Lower lobe of right lung (tissue), 2 donors: ENCODE measurements around the gene SERPINB2. TPM values are rescaled to one million over a fixed set of nuclear protein-coding genes. Genes with fewer than 3 reads are reported as not detected.

Experiments
- ATAC-seq, 2 donors: fragments of 200-7000 bp; cut with Tn5 transposase; one replicate each; pipeline ENCODE4 v1.9.1; 2020 to 2022; ENCODE audit warnings: mild to moderate bottlenecking in 2 of 2, moderate library complexity in 2 of 2
- DNase-seq: peaks from one replicate; pipeline ENCODE4 v3.0.0-alpha.2; 2020
- H3K27ac ChIP-seq: fragments of 200-600 bp; one replicate; pipeline ENCODE4 v1.8.0; 2022
- H3K27me3 ChIP-seq: fragments of 200-600 bp; one replicate; pipeline ENCODE4 v1.8.0; 2022; ENCODE audit warnings: low read depth
- H3K36me3 ChIP-seq: fragments of 200-600 bp; one replicate; pipeline ENCODE4 v1.8.0; 2022; ENCODE audit warnings: mild to moderate bottlenecking
- H3K4me1 ChIP-seq: fragments of 200-600 bp; one replicate; pipeline ENCODE4 v1.8.0; 2022
- H3K4me3 ChIP-seq: fragments of 200-600 bp; one replicate; pipeline ENCODE4 v1.8.0; 2022; ENCODE audit warnings: mild to moderate bottlenecking
- H3K9me3 ChIP-seq: fragments of 200-600 bp; one replicate; pipeline ENCODE4 v1.8.0; 2022
- intact Hi-C: fragments of 100-400 bp; cut with DNase I; formaldehyde crosslinking; loops from one replicate; pipeline ENCODE4 v1.11.0; 2022
- total RNA-seq: library from RNA; stranded (reverse); fragmentation: NEBNext Ultra II Directional; extraction: Animal tissue kit (Norgen Biotek cat#: 25700); gene quantifications from one replicate; pipeline ENCODE4 v1.2.1, GENCODE V29; 2021
- TF ChIP-seq, protein P1 (sequence below): fragments of 200-600 bp; IDR thresholded peaks from one replicate; pipeline ENCODE4 v1.8.0; 2022; ENCODE audit warnings: antibody characterized with exemption, mild to moderate bottlenecking
- donor health status: DM: no; HTN: yes; CAD: no; lungs with severe emphysema.

Gene SERPINB2
- total RNA-seq, 1 donor from 2014 or later = not detected

GRCh38 chr18:63868546-63868945 is 19.0 kb upstream of the SERPINB2 start:
- intact Hi-C loops = no loop called here
- Histone ChIP-seq H3K4me1 (no peaks in the 10 kb centered on the region), H3K27me3 (no peaks in the 10 kb centered on the region), H3K9me3 (no peaks in the 10 kb centered on the region), H3K27ac (no peak overlapping the region), H3K4me3 (no peak overlapping the region), H3K36me3 (no peaks in the 10 kb centered on the region)
- TF ChIP-seq, protein P1, sequence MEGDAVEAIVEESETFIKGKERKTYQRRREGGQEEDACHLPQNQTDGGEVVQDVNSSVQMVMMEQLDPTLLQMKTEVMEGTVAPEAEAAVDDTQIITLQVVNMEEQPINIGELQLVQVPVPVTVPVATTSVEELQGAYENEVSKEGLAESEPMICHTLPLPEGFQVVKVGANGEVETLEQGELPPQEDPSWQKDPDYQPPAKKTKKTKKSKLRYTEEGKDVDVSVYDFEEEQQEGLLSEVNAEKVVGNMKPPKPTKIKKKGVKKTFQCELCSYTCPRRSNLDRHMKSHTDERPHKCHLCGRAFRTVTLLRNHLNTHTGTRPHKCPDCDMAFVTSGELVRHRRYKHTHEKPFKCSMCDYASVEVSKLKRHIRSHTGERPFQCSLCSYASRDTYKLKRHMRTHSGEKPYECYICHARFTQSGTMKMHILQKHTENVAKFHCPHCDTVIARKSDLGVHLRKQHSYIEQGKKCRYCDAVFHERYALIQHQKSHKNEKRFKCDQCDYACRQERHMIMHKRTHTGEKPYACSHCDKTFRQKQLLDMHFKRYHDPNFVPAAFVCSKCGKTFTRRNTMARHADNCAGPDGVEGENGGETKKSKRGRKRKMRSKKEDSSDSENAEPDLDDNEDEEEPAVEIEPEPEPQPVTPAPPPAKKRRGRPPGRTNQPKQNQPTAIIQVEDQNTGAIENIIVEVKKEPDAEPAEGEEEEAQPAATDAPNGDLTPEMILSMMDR = no peak
- ATAC-seq (no peak), DNase-seq (no peak)

DNA sequence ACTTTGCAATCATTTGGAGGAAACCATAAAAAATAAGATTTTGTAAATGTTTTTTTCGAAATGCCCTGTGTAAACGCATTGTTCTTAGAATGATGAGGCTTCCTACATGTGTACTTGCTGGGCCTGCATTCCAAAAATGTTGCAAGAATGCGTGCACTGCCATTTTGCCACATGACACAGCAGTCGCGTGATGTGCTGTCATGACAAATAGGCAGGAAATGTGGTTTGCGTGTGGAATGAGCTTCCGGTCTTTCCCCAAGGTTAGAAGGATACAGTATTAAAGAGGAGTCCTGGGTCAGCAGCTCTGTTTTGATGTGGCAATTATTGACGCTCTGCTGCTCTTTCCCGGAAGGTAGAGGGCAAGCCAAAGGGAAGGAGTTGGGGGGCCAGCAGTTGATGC is 18.1 kb upstream of the SERPINB2 start:
- intact Hi-C loops = no loop called here
- ATAC-seq (no peak), DNase-seq (peak; percentile 48)
- no peak overlapping the region for H3K4me3 ChIP-seq
- no peak overlapping the region for H3K27ac ChIP-seq
- H3K9me3 ChIP-seq = no peaks in the 10 kb centered on the region
- no peaks in the 10 kb centered on the region for H3K27me3 ChIP-seq
- H3K4me1 ChIP-seq = no peaks in the 10 kb centered on the region
- TF ChIP-seq, protein P1 = no peak
- H3K36me3 ChIP-seq = no peaks in the 10 kb centered on the region

- no peaks in the 10 kb centered on the region for H3K4me1 ChIP-seq
- H3K36me3 ChIP-seq = no peaks in the 10 kb centered on the region
- no peaks in the 10 kb centered on the region for H3K27me3 ChIP-seq
- H3K4me3 ChIP-seq = no peak overlapping the region
- TF ChIP-seq, protein P1 = no peak
- DNase-seq (no peak), ATAC-seq (no peak)
- no peak overlapping the region for H3K27ac ChIP-seq
- no peaks in the 10 kb centered on the region for H3K9me3 ChIP-seq
- intact Hi-C loops = no loop called here
Observed at GRCh38 chr18:63869851-63870250, 17.7 kb upstream of the SERPINB2 start.

GRCh38 chr18:63871836-63872235 is 15.7 kb upstream of the SERPINB2 start:
- Histone ChIP-seq H3K27me3 (no peaks in the 10 kb centered on the region), H3K36me3 (no peaks in the 10 kb centered on the region), H3K27ac (no peak overlapping the region), H3K4me3 (no peak overlapping the region), H3K4me1 (no peaks in the 10 kb centered on the region), H3K9me3 (no peaks in the 10 kb centered on the region)
- DNase-seq (no peak), ATAC-seq (no peak)
- TF ChIP-seq, protein P1 = no peak
- intact Hi-C loops = no loop called here

GRCh38 chr18:63872586-63872985 is 14.9 kb upstream of the SERPINB2 start:
- no peaks in the 10 kb centered on the region for H3K4me1 ChIP-seq
- no peak for DNase-seq

More at GRCh38 chr18:63872586-63872985, 14.9 kb upstream of the SERPINB2 start:
- no peak for ATAC-seq
- TF ChIP-seq, protein P1 = no peak
- intact Hi-C loops = no loop called here
- Histone ChIP-seq H3K9me3 (no peaks in the 10 kb centered on the region), H3K4me3 (no peak overlapping the region), H3K36me3 (no peaks in the 10 kb centered on the region), H3K27ac (no peak overlapping the region), H3K27me3 (no peaks in the 10 kb centered on the region)
